MM.1S (cell line): ENCODE data around the gene ZDHHC12.

Source experiments
- DNase-seq: peaks from one replicate; pipeline ENCODE4 v3.0.0-alpha.2; 2015
- H2AFZ ChIP-seq: fragments of 300-600 bp; sonication (generic); 2 replicates; pipeline ENCODE4 v1.6.0; 2016; ENCODE audit warnings: antibody characterized with exemption, low read length
- H3F3A ChIP-seq: fragments of 300-600 bp; sonication (generic); 2 replicates; pipeline ENCODE4 v1.6.1; 2016; ENCODE audit warnings: mild to moderate bottlenecking, antibody characterized with exemption, low read length, moderate library complexity, mixed read lengths; ENCODE audit not compliant: insufficient read depth
- H3K27ac ChIP-seq: fragments of 300-600 bp; sonication (generic); 2 replicates; pipeline ENCODE4 v1.5.1; 2016; ENCODE audit warnings: mild to moderate bottlenecking, low read length
- H3K27me3 ChIP-seq: fragments of 300-600 bp; sonication (generic); replicated peaks from 2 replicates; pipeline ENCODE4 v1.6.0; 2016; ENCODE audit warnings: low read length; ENCODE audit not compliant: insufficient read depth
- H3K36me3 ChIP-seq: fragments of 300-600 bp; sonication (generic); replicated peaks from 2 replicates; pipeline ENCODE4 v1.6.1; 2016; ENCODE audit warnings: mild to moderate bottlenecking, low read length, mixed read lengths; ENCODE audit not compliant: insufficient read depth
- H3K4me1 ChIP-seq: fragments of 300-600 bp; sonication (generic); 2 replicates; pipeline ENCODE4 v1.6.1; 2016; ENCODE audit warnings: low read length, mixed read lengths
- H3K4me2 ChIP-seq: fragments of 300-600 bp; sonication (generic); 2 replicates; pipeline ENCODE4 v1.6.0; 2016; ENCODE audit warnings: low read depth, low read length
- H3K4me3 ChIP-seq: fragments of 300-600 bp; sonication (generic); 2 replicates; pipeline ENCODE4 v1.5.1; 2016; ENCODE audit warnings: low read length, mixed read lengths
- H3K79me2 ChIP-seq: fragments of 300-600 bp; sonication (generic); 2 replicates; pipeline ENCODE4 v1.6.1; 2016; ENCODE audit warnings: mixed run types, low read length, mixed read lengths
- H3K9ac ChIP-seq: fragments of 300-600 bp; sonication (generic); 2 replicates; pipeline ENCODE4 v1.6.1; 2016; ENCODE audit warnings: low read length, mixed read lengths
- H3K9me2 ChIP-seq: fragments of 300-600 bp; sonication (generic); replicated peaks from 2 replicates; pipeline ENCODE4 v1.6.1; 2016; ENCODE audit warnings: mild to moderate bottlenecking, low read length, mixed read lengths; ENCODE audit not compliant: insufficient read depth
- H3K9me3 ChIP-seq: fragments of 300-600 bp; sonication (generic); replicated peaks from 2 replicates; pipeline ENCODE4 v1.6.1; 2016; ENCODE audit warnings: mild to moderate bottlenecking, low read length, mixed read lengths; ENCODE audit not compliant: insufficient read depth
- H4K20me1 ChIP-seq: fragments of 300-600 bp; sonication (generic); 2 replicates; pipeline ENCODE4 v1.6.1; 2016; ENCODE audit warnings: mild to moderate bottlenecking, low read length, moderate library complexity, mixed read lengths; ENCODE audit not compliant: insufficient read depth
- EZH2 ChIP-seq: fragments of 300-600 bp; sonication (generic); optimal IDR thresholded peaks from 2 replicates; pipeline ENCODE3; 2017; ENCODE audit warnings: low read depth, mild to moderate bottlenecking, antibody characterized with exemption, low read length, mixed read lengths
- EZH2phosphoT487 ChIP-seq: fragments of 300-600 bp; sonication (generic); IDR thresholded peaks from 2 replicates; pipeline ENCODE4 v1.6.1; 2018; ENCODE audit warnings: antibody characterized with exemption, low read length
- TF ChIP-seq, protein P1 (sequence below): fragments of 300-600 bp; sonication (generic); IDR thresholded peaks from 2 replicates; pipeline ENCODE4 v1.5.1; 2016; ENCODE audit warnings: antibody characterized with exemption, low read length, mixed read lengths

Gene ZDHHC12

GRCh38 chr9:128707446-128707845 lies 16.5 kb downstream of the ZDHHC12 start:
- H3K27ac ChIP-seq = no peak overlapping the region
- DNase-seq = no peak
- no peak overlapping the region for H2AFZ ChIP-seq
- H3K27me3 ChIP-seq = no peaks in the 10 kb centered on the region
- no peak overlapping the region for H3K4me2 ChIP-seq
- no peak overlapping the region for H3K9ac ChIP-seq
- H3K9me2 ChIP-seq = no peaks in the 10 kb centered on the region
- no peaks in the 10 kb centered on the region for H3K4me1 ChIP-seq
- H3K36me3 ChIP-seq = no peaks in the 10 kb centered on the region
- no peaks in the 10 kb centered on the region for H3K79me2 ChIP-seq
- H4K20me1 ChIP-seq = no peaks in the 10 kb centered on the region
- TF ChIP-seq, protein P1, sequence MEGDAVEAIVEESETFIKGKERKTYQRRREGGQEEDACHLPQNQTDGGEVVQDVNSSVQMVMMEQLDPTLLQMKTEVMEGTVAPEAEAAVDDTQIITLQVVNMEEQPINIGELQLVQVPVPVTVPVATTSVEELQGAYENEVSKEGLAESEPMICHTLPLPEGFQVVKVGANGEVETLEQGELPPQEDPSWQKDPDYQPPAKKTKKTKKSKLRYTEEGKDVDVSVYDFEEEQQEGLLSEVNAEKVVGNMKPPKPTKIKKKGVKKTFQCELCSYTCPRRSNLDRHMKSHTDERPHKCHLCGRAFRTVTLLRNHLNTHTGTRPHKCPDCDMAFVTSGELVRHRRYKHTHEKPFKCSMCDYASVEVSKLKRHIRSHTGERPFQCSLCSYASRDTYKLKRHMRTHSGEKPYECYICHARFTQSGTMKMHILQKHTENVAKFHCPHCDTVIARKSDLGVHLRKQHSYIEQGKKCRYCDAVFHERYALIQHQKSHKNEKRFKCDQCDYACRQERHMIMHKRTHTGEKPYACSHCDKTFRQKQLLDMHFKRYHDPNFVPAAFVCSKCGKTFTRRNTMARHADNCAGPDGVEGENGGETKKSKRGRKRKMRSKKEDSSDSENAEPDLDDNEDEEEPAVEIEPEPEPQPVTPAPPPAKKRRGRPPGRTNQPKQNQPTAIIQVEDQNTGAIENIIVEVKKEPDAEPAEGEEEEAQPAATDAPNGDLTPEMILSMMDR = no peak
- TF ChIP-seq EZH2 = no peak
- no peak for TF ChIP-seq EZH2phosphoT487
- H3K4me3 ChIP-seq = no peak overlapping the region
- H3K9me3 ChIP-seq = no peaks in the 10 kb centered on the region
- H3F3A ChIP-seq = no peaks in the 10 kb centered on the region

GRCh38 chr9:128706671-128707381 lies 17.1 kb downstream of the ZDHHC12 start:
- no peaks in the 10 kb centered on the region for H3K9me3 ChIP-seq
- H4K20me1 ChIP-seq = no peaks in the 10 kb centered on the region
- no peaks in the 10 kb centered on the region for H3K27me3 ChIP-seq
- no peak for DNase-seq
- no peak overlapping the region for H2AFZ ChIP-seq
- no peaks in the 10 kb centered on the region for H3K9me2 ChIP-seq
- H3K36me3 ChIP-seq = no peaks in the 10 kb centered on the region
- H3K27ac ChIP-seq = no peak overlapping the region
- H3F3A ChIP-seq = no peaks in the 10 kb centered on the region
- H3K4me1 ChIP-seq = no peaks in the 10 kb centered on the region
- no peak overlapping the region for H3K9ac ChIP-seq
- H3K4me2 ChIP-seq = no peak overlapping the region
- H3K4me3 ChIP-seq = no peak overlapping the region
- H3K79me2 ChIP-seq = no peaks in the 10 kb centered on the region
- no peak for TF ChIP-seq EZH2
- TF ChIP-seq, protein P1 = no peak
- no peak for TF ChIP-seq EZH2phosphoT487

GRCh38 chr9:128706045-128706444 lies 17.9 kb downstream of the ZDHHC12 start:
- Histone ChIP-seq H4K20me1 (no peaks in the 10 kb centered on the region), H3K79me2 (no peaks in the 10 kb centered on the region), H3F3A (no peaks in the 10 kb centered on the region), H3K27ac (no peak overlapping the region), H3K4me2 (no peak overlapping the region), H2AFZ (no peak overlapping the region), H3K9ac (no peak overlapping the region), H3K36me3 (no peaks in the 10 kb centered on the region), H3K9me2 (no peaks in the 10 kb centered on the region), H3K27me3 (no peaks in the 10 kb centered on the region), H3K4me1 (no peaks in the 10 kb centered on the region), H3K9me3 (no peaks in the 10 kb centered on the region), H3K4me3 (no peak overlapping the region)
- TF ChIP-seq EZH2phosphoT487 (no peak), EZH2 (no peak)
- TF ChIP-seq, protein P1 = no peak
- no peak for DNase-seq
